Stimulated activated CD4-positive, alpha-beta T cell treated with anti-CD3 and anti-CD28 coated beads, Interleukin-2, amount 100 ng/mL, for 4 hours (primary cell): ENCODE results near the gene FUT9.
"Not testable (repeated sequence)": the region's sequence is repeated elsewhere in the genome, so short reads cannot be mapped to it uniquely, and the experiment has no call there.

Experiments
- DNase-seq: peaks from one replicate; pipeline ENCODE4 v3.0.0-alpha.2; 2020; ENCODE audit warnings: low read depth

Gene FUT9

GRCh38 chr6:96186516-96187195 lies 170.9 kb downstream of the FUT9 start:
- no peak for DNase-seq

GRCh38 chr6:96194675-96195074 lies 178.9 kb downstream of the FUT9 start:
- DNase-seq = no peak

- no peak for DNase-seq
These were observed 179.5 kb downstream of the FUT9 start for GRCh38 chr6:96195272-96195671.

- DNase-seq = no peak
These were observed 180.9 kb downstream of the FUT9 start for GRCh38 chr6:96196633-96197032.

GRCh38 chr6:96197241-96197640 lies 181.5 kb downstream of the FUT9 start:
- no peak for DNase-seq

GRCh38 chr6:96202571-96202970 lies 186.8 kb downstream of the FUT9 start:
- DNase-seq = no peak

- DNase-seq = no peak
These were observed 195.6 kb downstream of the FUT9 start for GRCh38 chr6:96211341-96211740.

GRCh38 chr6:96212066-96212465 lies 196.3 kb downstream of the FUT9 start:
- DNase-seq = no peak

- DNase-seq = no peak
These were observed 198.0 kb downstream of the FUT9 start for GRCh38 chr6:96213784-96214183.

GRCh38 chr6:96223695-96224094 lies 207.9 kb downstream of the FUT9 start:
- DNase-seq = no peak

GRCh38 chr6:96227135-96227534 lies 211.4 kb downstream of the FUT9 start:
- no peak for DNase-seq

- DNase-seq = no peak
These were observed 218.7 kb downstream of the FUT9 start for GRCh38 chr6:96234444-96234843.

- no peak for DNase-seq
These were observed 220.2 kb downstream of the FUT9 start for GRCh38 chr6:96235927-96236326.

- DNase-seq = no peak
These were observed 220.7 kb downstream of the FUT9 start for GRCh38 chr6:96236471-96236870.

GRCh38 chr6:96237638-96238347 lies 222.0 kb downstream of the FUT9 start:
- DNase-seq = no peak

- no peak for DNase-seq
These were observed 230.8 kb downstream of the FUT9 start for GRCh38 chr6:96246563-96246962.

GRCh38 chr6:96249755-96250154 lies 234.0 kb downstream of the FUT9 start:
- no peak for DNase-seq

- DNase-seq = no peak
These were observed 242.0 kb downstream of the FUT9 start for GRCh38 chr6:96257751-96258150.

GRCh38 chr6:96260787-96261430 lies 245.1 kb downstream of the FUT9 start:
- not testable (repeated sequence) for DNase-seq
